K562 (cell line): ENCODE measurements around the gene DOCK1. TPM values are rescaled to one million over a fixed set of nuclear protein-coding genes. Genes with fewer than 3 reads are reported as not detected.
"Not testable (repeated sequence)": the region's sequence is repeated elsewhere in the genome, so short reads cannot be mapped to it uniquely, and the experiment has no call there.

ENCODE experiments used
- ATAC-seq: fragments of 200-7000 bp; cut with Tn5 transposase; 3 replicates; pipeline ENCODE4 v1.9.1; 2020; ENCODE audit warnings: moderate library complexity
- BruUV-seq: library from RNA; stranded (reverse); fragments of 400-500 nt; replicated peaks from 2 replicates; lab custom pipeline; 2021; lab: Mats Ljungman, UMichigan
- CTCF ChIA-PET: fragments of 300-600 bp; formaldehyde crosslinking; extraction: SDS; loops from one replicate; lab custom pipeline; 2021; ENCODE audit warnings: low intra/inter-chr PET ratio; lab: Yijun Ruan, JAX
- POLR2A ChIA-PET: fragments of 300-600, 350-650 bp; sonication (Branson Sonifier 250); formaldehyde crosslinking; extraction: SDS; loops from one replicate; lab custom pipeline; 2021; ENCODE audit warnings: antibody characterized with exemption, inconsistent platforms; lab: Yijun Ruan, JAX
- DNase-seq, 4 experiments: peaks; one replicate each; pipeline versions ENCODE4 v3.0.0 to v3.0.0-alpha.2; 2011 to 2018; ENCODE audit warnings: low spot score in 3 of 4, mixed read lengths in 3 of 4; ENCODE audit errors: extremely low read depth in 1 of 4
- FAIRE-seq: peaks from 2 replicates; lab custom pipeline; 2011; peaks lifted over from hg19 to GRCh38; lab: Jason Lieb, UNC
- H2AFZ ChIP-seq: 2 replicates; pipeline ENCODE4 v1.6.0; 2011; ENCODE audit warnings: low read depth, low read length, control low read depth, inconsistent platforms
- H3K27ac ChIP-seq: fragments of 200-600 bp; 3 replicates; pipeline ENCODE4 v1.8.0; 2011; ENCODE audit warnings: low read depth, mild to moderate bottlenecking, control low read depth, inconsistent platforms, low read length, moderate library complexity, mixed read lengths; ENCODE audit errors: extremely low read depth
- H3K27me3 ChIP-seq, 2 experiments: fragments of 300-600 bp in 1 of 2; 2 replicates in 1 of 2; 3 replicates in 1 of 2; pipeline versions ENCODE4 v1.6.0 to v1.8.0; 2011; ENCODE audit warnings: inconsistent platforms in 2 of 2, low read length in 2 of 2, mild to moderate bottlenecking in 1 of 2, mixed read lengths in 1 of 2, moderate library complexity in 1 of 2; ENCODE audit not compliant: control insufficient read depth in 2 of 2, insufficient read depth in 2 of 2
- H3K36me3 ChIP-seq: fragments of 300-600 bp; 3 replicates; pipeline ENCODE4 v1.8.0; 2011; ENCODE audit warnings: mild to moderate bottlenecking, low read length, inconsistent platforms; ENCODE audit not compliant: control insufficient read depth, insufficient read depth
- H3K4me1 ChIP-seq, 2 experiments: fragments of 200-600 bp in 1 of 2; replicated peaks in 1 of 2; 2 replicates in 1 of 2; 3 replicates in 1 of 2; pipeline versions ENCODE4 v1.5.1 to v1.8.0; 2011; ENCODE audit warnings: inconsistent platforms in 2 of 2, low read length in 2 of 2, mild to moderate bottlenecking in 1 of 2, mixed read lengths in 1 of 2, moderate library complexity in 1 of 2; ENCODE audit not compliant: control insufficient read depth in 2 of 2, insufficient read depth in 2 of 2
- H3K4me2 ChIP-seq: 2 replicates; pipeline ENCODE4 v1.6.1; 2011; ENCODE audit warnings: low read length, control low read depth, inconsistent platforms, mixed read lengths; ENCODE audit not compliant: insufficient read depth
- H3K4me3 ChIP-seq: fragments of 200-600 bp; sonication (generic), shearing (Covaris generic); 2 replicates; pipeline ENCODE4 v1.5.1; 2016; ENCODE audit warnings: control low read depth, inconsistent platforms
- H3K79me2 ChIP-seq: fragments of 200-600 bp; 3 replicates; pipeline ENCODE4 v1.8.0; 2011; ENCODE audit warnings: low read length, inconsistent platforms; ENCODE audit not compliant: control insufficient read depth, insufficient read depth
- H3K9ac ChIP-seq, 2 experiments: 2 replicates each; pipeline versions ENCODE4 v1.6.0 to v1.6.1; 2011; ENCODE audit warnings: low read depth in 2 of 2, low read length in 2 of 2, control low read depth in 1 of 2, inconsistent platforms in 1 of 2, mild to moderate bottlenecking in 1 of 2, mixed read lengths in 1 of 2; ENCODE audit not compliant: insufficient read depth in 1 of 2
- H3K9me1 ChIP-seq: one replicate; pipeline ENCODE4 v1.6.0; 2011; ENCODE audit warnings: inconsistent platforms, mild to moderate bottlenecking, low read length, moderate library complexity; ENCODE audit not compliant: control insufficient read depth, insufficient read depth
- H3K9me3 ChIP-seq: replicated peaks from 2 replicates; pipeline ENCODE4 v1.5.1; 2011; ENCODE audit warnings: low read depth, low read length, inconsistent platforms; ENCODE audit not compliant: control insufficient read depth, insufficient read depth
- H4K20me1 ChIP-seq: replicated peaks from 2 replicates; pipeline ENCODE4 v1.6.1; 2011; ENCODE audit warnings: low read length, inconsistent platforms, mixed read lengths; ENCODE audit not compliant: control insufficient read depth, insufficient read depth
- CBX5 ChIP-seq: IDR thresholded peaks from 2 replicates; pipeline ENCODE4 v1.6.1; 2014; ENCODE audit warnings: low read depth, borderline replicate concordance
- EHMT2 ChIP-seq: fragments of 450-650 bp; IDR thresholded peaks from 2 replicates; pipeline ENCODE4 v1.6.1; 2018; ENCODE audit warnings: antibody characterized with exemption
- KAT7 ChIP-seq: sonication (generic); formaldehyde crosslinking; IDR thresholded peaks from 2 replicates; pipeline ENCODE4 v1.8.0; 2022; ENCODE audit warnings: missing genetic modification reagents, mild to moderate bottlenecking, borderline replicate concordance
- KDM5B ChIP-seq: fragments of 200-600 bp; sonication (generic); IDR thresholded peaks from 2 replicates; pipeline ENCODE4 v1.6.1; 2012; ENCODE audit warnings: low read depth, mild to moderate bottlenecking, moderate library complexity, low read length, control low read depth, inconsistent platforms; ENCODE audit not compliant: insufficient replicate concordance
- SMAD2 ChIP-seq: fragments of 150-350 bp; IDR thresholded peaks from 2 replicates; pipeline ENCODE4 v1.6.1; 2014; ENCODE audit warnings: low read depth, mild to moderate bottlenecking, low read length
- SRSF9 ChIP-seq: fragments of 200-400 bp; formaldehyde crosslinking; IDR thresholded peaks from 2 replicates; pipeline ENCODE4 v1.6.1; 2017; ENCODE audit warnings: low read depth, low read length, borderline replicate concordance
- ZNF717 ChIP-seq: fragments of 250-450 bp; sonication (Bioruptor Pico); IDR thresholded peaks from 2 replicates; pipeline ENCODE4 v1.5.0; 2021
- WGBS: fragments of 100-300 bp; shearing (Covaris generic); methylation state at CpG from one replicate; pipeline ENCODE4 v1.1.6; 2016; ENCODE audit warnings: low coverage, mixed read lengths; ENCODE audit not compliant: insufficient coverage; ENCODE audit errors: missing lambda C conversion rate; 5-methylcytosine and 5-hydroxymethylcytosine counted together
- in situ Hi-C: fragments of 300-500 bp; cut with MboI; formaldehyde crosslinking; loops from 4 replicates; pipeline ENCODE4 v1.15.0; 2018; ENCODE audit warnings: inconsistent platforms, mixed read lengths
- intact Hi-C: fragments of 100-400 bp; cut with micrococcal nuclease; formaldehyde crosslinking; loops from 2 replicates; pipeline ENCODE4 v1.14.2; 2022
- polyA plus RNA-seq, 8 experiments: library from polyadenylated mRNA; depleted of rRNA in 4 of 8; stranded (reverse) in 5 of 8; unstranded in 3 of 8; fragments of >200 nt; fragmentation: Nextera tagmentation in 2 of 8; fragmentation: Illumina TruSeq in 1 of 8; extraction: Ambion mirVana in 2 of 8; extraction: Trizol in 1 of 8; gene quantifications; 2 replicates each; pipeline versions ENCODE4 v1.2.1 to v1.2.3, GENCODE V29; 2011 to 2014; ENCODE audit warnings: inconsistent platforms in 1 of 8, missing spikeins in 1 of 8
- total RNA-seq, 7 experiments: library from RNA; depleted of rRNA in 6 of 7; stranded (reverse); fragments of >200 nt in 6 of 7; fragmentation: Illumina TruSeq in 2 of 7; extraction: Trizol in 2 of 7; gene quantifications; 2 replicates each; pipeline versions ENCODE4 v1.2.1 to v1.2.3, GENCODE V29; 2011 to 2021; ENCODE audit warnings: low replicate concordance in 1 of 7
- TF ChIP-seq, protein P1 (sequence below): fragments of 200-400 bp; formaldehyde crosslinking; IDR thresholded peaks from 2 replicates; pipeline ENCODE4 v1.6.1; 2017; ENCODE audit warnings: mild to moderate bottlenecking, low read depth, low read length, moderate library complexity
- TF ChIP-seq, protein P2 (sequence below): fragments of 250-450 bp; sonication (Bioruptor Pico); IDR thresholded peaks from 2 replicates; pipeline ENCODE4 v1.5.0; 2022; ENCODE audit warnings: mild to moderate bottlenecking

Gene DOCK1
- total and polyA plus RNA-seq, 9 of the 15 experiments (the other 6 are each of a cell fraction or from before 2014, with no cell fraction given): 0.31 TPM; not detected in 8

DNA sequence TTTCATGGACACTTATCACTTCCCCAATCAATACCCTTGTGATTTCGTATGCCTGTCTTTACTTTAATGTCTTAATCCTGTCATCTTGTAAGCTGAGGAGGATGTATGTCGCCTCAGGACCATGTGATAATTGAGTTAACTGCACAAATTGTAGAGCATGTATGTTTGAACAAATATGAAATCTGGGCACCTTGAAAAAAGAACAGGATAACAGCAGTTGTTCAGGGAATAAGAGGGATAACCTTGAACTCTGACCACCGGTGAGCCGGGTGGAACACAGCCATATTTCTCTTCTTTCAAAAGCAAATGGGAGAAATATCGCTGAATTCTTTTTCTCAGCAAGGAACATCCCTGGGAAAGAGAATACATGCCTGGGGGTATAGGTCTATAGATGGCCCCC lies 14.4 kb upstream of the DOCK1 start:
- not testable (repeated sequence) for FAIRE-seq, BruUV-seq

DNA sequence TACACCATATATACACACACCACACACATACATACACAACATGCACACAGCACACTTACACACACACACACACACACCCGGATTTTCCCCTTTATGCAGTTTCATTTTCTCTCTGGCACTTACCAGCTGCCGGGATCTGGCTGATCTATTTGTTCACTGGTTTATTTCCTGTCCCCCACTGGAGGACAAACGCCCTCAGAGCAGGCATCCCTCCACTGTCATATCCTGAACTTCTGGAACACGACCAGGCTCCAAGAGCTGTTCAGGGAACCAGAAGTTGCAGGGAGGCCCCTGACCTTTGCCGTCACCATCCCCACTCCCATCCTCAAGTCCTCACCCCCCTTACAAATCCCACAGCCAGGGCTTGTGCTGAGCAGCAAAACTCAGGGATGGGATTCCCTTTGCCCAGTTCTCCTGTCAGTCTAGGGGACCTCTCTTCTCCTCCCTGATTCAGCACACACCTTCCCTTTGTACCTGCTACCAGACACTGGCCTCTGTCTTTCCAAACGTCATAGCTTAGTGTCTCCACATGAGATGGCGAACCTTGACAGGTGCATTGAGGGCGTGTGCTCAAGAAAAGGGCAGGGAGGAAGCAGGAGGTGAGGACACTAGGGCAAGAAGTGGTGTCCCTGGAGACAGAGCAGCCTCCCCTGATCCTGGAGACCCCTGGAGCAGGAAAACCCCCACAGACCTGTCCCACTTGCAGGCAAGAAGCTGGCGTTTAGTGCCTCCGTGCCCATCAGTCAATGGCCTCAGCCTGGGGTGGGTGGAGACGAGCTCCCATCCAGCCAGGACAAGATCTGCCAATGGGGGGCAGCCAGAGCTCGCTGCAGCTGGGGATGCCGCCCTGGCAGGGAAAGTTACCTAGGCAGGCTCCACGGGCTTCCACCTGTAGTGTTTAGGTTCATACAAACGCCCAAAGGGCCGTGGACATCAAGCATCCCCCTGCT lies 12.7 kb upstream of the DOCK1 start:
- CTCF ChIA-PET: no interaction called here
- TF ChIP-seq KDM5B (no peak), SRSF9 (no peak), CBX5 (no peak), KAT7 (CRISPR knock-in tag) (no peak), SMAD2 (no peak), ZNF717 (no peak), EHMT2 (no peak)
- TF ChIP-seq, protein P1, sequence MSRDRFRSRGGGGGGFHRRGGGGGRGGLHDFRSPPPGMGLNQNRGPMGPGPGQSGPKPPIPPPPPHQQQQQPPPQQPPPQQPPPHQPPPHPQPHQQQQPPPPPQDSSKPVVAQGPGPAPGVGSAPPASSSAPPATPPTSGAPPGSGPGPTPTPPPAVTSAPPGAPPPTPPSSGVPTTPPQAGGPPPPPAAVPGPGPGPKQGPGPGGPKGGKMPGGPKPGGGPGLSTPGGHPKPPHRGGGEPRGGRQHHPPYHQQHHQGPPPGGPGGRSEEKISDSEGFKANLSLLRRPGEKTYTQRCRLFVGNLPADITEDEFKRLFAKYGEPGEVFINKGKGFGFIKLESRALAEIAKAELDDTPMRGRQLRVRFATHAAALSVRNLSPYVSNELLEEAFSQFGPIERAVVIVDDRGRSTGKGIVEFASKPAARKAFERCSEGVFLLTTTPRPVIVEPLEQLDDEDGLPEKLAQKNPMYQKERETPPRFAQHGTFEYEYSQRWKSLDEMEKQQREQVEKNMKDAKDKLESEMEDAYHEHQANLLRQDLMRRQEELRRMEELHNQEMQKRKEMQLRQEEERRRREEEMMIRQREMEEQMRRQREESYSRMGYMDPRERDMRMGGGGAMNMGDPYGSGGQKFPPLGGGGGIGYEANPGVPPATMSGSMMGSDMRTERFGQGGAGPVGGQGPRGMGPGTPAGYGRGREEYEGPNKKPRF: no peak
- TF ChIP-seq, protein P2, sequence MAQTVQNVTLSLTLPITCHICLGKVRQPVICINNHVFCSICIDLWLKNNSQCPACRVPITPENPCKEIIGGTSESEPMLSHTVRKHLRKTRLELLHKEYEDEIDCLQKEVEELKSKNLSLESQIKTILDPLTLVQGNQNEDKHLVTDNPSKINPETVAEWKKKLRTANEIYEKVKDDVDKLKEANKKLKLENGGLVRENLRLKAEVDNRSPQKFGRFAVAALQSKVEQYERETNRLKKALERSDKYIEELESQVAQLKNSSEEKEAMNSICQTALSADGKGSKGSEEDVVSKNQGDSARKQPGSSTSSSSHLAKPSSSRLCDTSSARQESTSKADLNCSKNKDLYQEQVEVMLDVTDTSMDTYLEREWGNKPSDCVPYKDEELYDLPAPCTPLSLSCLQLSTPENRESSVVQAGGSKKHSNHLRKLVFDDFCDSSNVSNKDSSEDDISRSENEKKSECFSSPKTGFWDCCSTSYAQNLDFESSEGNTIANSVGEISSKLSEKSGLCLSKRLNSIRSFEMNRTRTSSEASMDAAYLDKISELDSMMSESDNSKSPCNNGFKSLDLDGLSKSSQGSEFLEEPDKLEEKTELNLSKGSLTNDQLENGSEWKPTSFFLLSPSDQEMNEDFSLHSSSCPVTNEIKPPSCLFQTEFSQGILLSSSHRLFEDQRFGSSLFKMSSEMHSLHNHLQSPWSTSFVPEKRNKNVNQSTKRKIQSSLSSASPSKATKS (CRISPR knock-in tag): no peak

More for the DNA sequence above, 14.4 kb upstream of the DOCK1 start:
- H3K79me2 ChIP-seq, DNase-seq, H4K20me1 ChIP-seq, H2AFZ ChIP-seq, H3K27ac ChIP-seq, H3K4me3 ChIP-seq, H3K27me3 ChIP-seq, H3K9me3 ChIP-seq, in situ Hi-C loops, ATAC-seq, POLR2A ChIA-PET, H3K4me2 ChIP-seq, CTCF ChIA-PET, H3K9ac ChIP-seq, H3K9me1 ChIP-seq, H3K36me3 ChIP-seq, H3K4me1 ChIP-seq, intact Hi-C loops: not testable (repeated sequence)
- WGBS: 0% methylated on average over 5 of the region's 5 CpGs

More for the DNA sequence above, 12.7 kb upstream of the DOCK1 start:
- H3K27ac ChIP-seq: no peak overlapping the region
- DNase-seq: no peak
- POLR2A ChIA-PET: no interaction called here
- H3K9ac ChIP-seq: no peak overlapping the region
- H3K79me2 ChIP-seq: no peaks in the 10 kb centered on the region
- H3K4me1 ChIP-seq: no peaks in the 10 kb centered on the region
- H3K9me3 ChIP-seq: no peaks in the 10 kb centered on the region
- FAIRE-seq: no peak
- H3K9me1 ChIP-seq: no peaks in the 10 kb centered on the region
- ATAC-seq: no peak
- H3K27me3 ChIP-seq: no peaks in the 10 kb centered on the region
- BruUV-seq: no TSS peak
- in situ Hi-C loops: no loop called here
- H2AFZ ChIP-seq: no peak overlapping the region
- H3K4me2 ChIP-seq: no peak overlapping the region
- H3K36me3 ChIP-seq: no peaks in the 10 kb centered on the region
- intact Hi-C loops: no loop called here
- no peak overlapping the region for H3K4me3 ChIP-seq
- H4K20me1 ChIP-seq: no peaks in the 10 kb centered on the region
- WGBS: 1% methylated on average over 13 of the region's 16 CpGs
